DOHH2 (cell line): ENCODE measurements around the gene ELANE.

Experiments used
- H3F3A ChIP-seq: fragments of 200-600 bp; sonication (generic), shearing (Covaris generic); 2 replicates; pipeline ENCODE4 v1.6.0; 2016; ENCODE audit warnings: antibody characterized with exemption, mild to moderate bottlenecking; ENCODE audit not compliant: control insufficient read depth, insufficient read depth
- H3K27ac ChIP-seq: fragments of 200-600 bp; sonication (generic); 2 replicates; pipeline ENCODE4 v1.5.1; 2014; ENCODE audit warnings: low read depth, mild to moderate bottlenecking, low read length, moderate library complexity
- H3K27me3 ChIP-seq: fragments of 200-600 bp; sonication (generic); 2 replicates; pipeline ENCODE4 v1.6.1; 2014; ENCODE audit warnings: mild to moderate bottlenecking, low read length, mixed read lengths; ENCODE audit not compliant: control insufficient read depth
- H3K36me3 ChIP-seq: fragments of 200-600 bp; sonication (generic); 2 replicates; pipeline ENCODE4 v1.6.1; 2014; ENCODE audit warnings: mild to moderate bottlenecking, low read length, moderate library complexity, mixed read lengths; ENCODE audit not compliant: control insufficient read depth
- H3K4me1 ChIP-seq: fragments of 200-600 bp; sonication (generic); 2 replicates; pipeline ENCODE4 v1.6.1; 2014; ENCODE audit warnings: mild to moderate bottlenecking, low read length, mixed read lengths; ENCODE audit not compliant: control insufficient read depth
- H3K4me2 ChIP-seq: fragments of 200-600 bp; sonication (generic); 2 replicates; pipeline ENCODE4 v1.6.0; 2014; ENCODE audit warnings: mild to moderate bottlenecking, low read length, moderate library complexity
- H3K4me3 ChIP-seq: fragments of 200-600 bp; sonication (generic); 2 replicates; pipeline ENCODE4 v1.5.1; 2014; ENCODE audit warnings: mild to moderate bottlenecking, low read length, mixed read lengths
- H3K79me2 ChIP-seq: fragments of 200-600 bp; sonication (generic); 2 replicates; pipeline ENCODE4 v1.6.1; 2014; ENCODE audit warnings: mild to moderate bottlenecking, low read length, mixed read lengths; ENCODE audit not compliant: control insufficient read depth
- H3K9me2 ChIP-seq: fragments of 200-600 bp; sonication (generic); replicated peaks from 2 replicates; pipeline ENCODE4 v1.6.1; 2014; ENCODE audit warnings: mild to moderate bottlenecking, low read length, mixed read lengths; ENCODE audit not compliant: control insufficient read depth
- H3K9me3 ChIP-seq: fragments of 200-600 bp; sonication (generic); 2 replicates; pipeline ENCODE4 v1.6.1; 2014; ENCODE audit warnings: antibody characterized with exemption, low read length, mixed read lengths; ENCODE audit not compliant: control insufficient read depth, insufficient read depth
- H4K20me1 ChIP-seq: fragments of 200-600 bp; sonication (generic); 2 replicates; pipeline ENCODE4 v1.6.0; 2014; ENCODE audit warnings: low read depth, mild to moderate bottlenecking, antibody characterized with exemption, low read length, moderate library complexity; ENCODE audit not compliant: control insufficient read depth, insufficient read depth
- CTCF ChIP-seq: fragments of 200-600 bp; sonication (generic); IDR thresholded peaks from one replicate; pipeline ENCODE4 v1.5.1; 2014; ENCODE audit warnings: antibody characterized with exemption, mild to moderate bottlenecking, low read depth, low read length; ENCODE audit not compliant: poor library complexity, severe bottlenecking
- EZH2phosphoT487 ChIP-seq: fragments of 200-600 bp; sonication (generic); IDR thresholded peaks from 2 replicates; pipeline ENCODE4 v1.6.1; 2017; ENCODE audit warnings: borderline replicate concordance, mild to moderate bottlenecking, antibody characterized with exemption, low read length, moderate library complexity, mixed read lengths

Gene ELANE

GRCh38 chr19:855566-856120 is 3.5 kb downstream of the ELANE start:
- TF ChIP-seq CTCF (no peak), EZH2phosphoT487 (no peak)
- Histone ChIP-seq H3F3A (0 out of 2 replicates have a peak, but pooled peaks cover 2% of the 10 kb centered on the region), H3K9me3 (no peaks in the 10 kb centered on the region), H3K27me3 (peaks cover 11% of the 10 kb centered on the region), H3K4me1 (peaks cover 2% of the 10 kb centered on the region), H3K4me3 (no peak overlapping the region), H3K79me2 (no peaks in the 10 kb centered on the region), H3K36me3 (no peaks in the 10 kb centered on the region), H3K27ac (no peak overlapping the region), H4K20me1 (no peaks in the 10 kb centered on the region), H3K4me2 (no peak overlapping the region), H3K9me2 (no peaks in the 10 kb centered on the region)

GRCh38 chr19:858284-858683 is 6.2 kb downstream of the ELANE start:
- Histone ChIP-seq H3K27ac (no peak overlapping the region), H3K9me3 (no peaks in the 10 kb centered on the region), H3K27me3 (peaks cover 13% of the 10 kb centered on the region), H3K9me2 (no peaks in the 10 kb centered on the region), H3K4me3 (no peak overlapping the region), H4K20me1 (no peaks in the 10 kb centered on the region), H3K4me1 (peaks cover 23% of the 10 kb centered on the region), H3K4me2 (no peak overlapping the region), H3F3A (peaks cover 4% of the 10 kb centered on the region; the same call in 1 of the 2 replicates), H3K79me2 (no peaks in the 10 kb centered on the region), H3K36me3 (no peaks in the 10 kb centered on the region)
- TF ChIP-seq EZH2phosphoT487 (no peak), CTCF (no peak)

GRCh38 chr19:858868-859843 is 7.1 kb downstream of the ELANE start, which contains the start of gene CFD:
TSS of gene CFD (plus strand) at chr19:859664. CDS start at chr19:859690, 26 bp downstream.
- peaks cover 31% of the 10 kb centered on the region for H3K4me1 ChIP-seq
- no peak within 1 kb of the TSS for H3K27ac ChIP-seq
- H4K20me1 ChIP-seq, result no peaks in the 10 kb centered on the region
- H3F3A ChIP-seq, result peaks cover 5% of the 10 kb centered on the region; the same call in 1 of the 2 replicates
- H3K4me2 ChIP-seq, result peak within 1 kb of the TSS; percentile 64
- H3K9me2 ChIP-seq, result no peaks in the 10 kb centered on the region
- H3K27me3 ChIP-seq, result peaks cover 13% of the 10 kb centered on the region
- TF ChIP-seq CTCF (no peak), EZH2phosphoT487 (no peak)
- H3K9me3 ChIP-seq, result no peaks in the 10 kb centered on the region
- H3K4me3 ChIP-seq, result peak within 1 kb of the TSS; percentile 45
- H3K36me3 ChIP-seq, result no peaks in the 10 kb centered on the region
- H3K79me2 ChIP-seq, result no peaks in the 10 kb centered on the region
